ENCODE data around the gene NECTIN2. TPM values are rescaled to one million over a fixed set of nuclear protein-coding genes. Genes with fewer than 3 reads are reported as not detected.
"Not testable (repeated sequence)": the region's sequence is repeated elsewhere in the genome, so short reads cannot be mapped to it uniquely, and the experiment has no call there.

The NECTIN2 gene
- total and polyA plus RNA-seq, 10 donors, result 14.3 to 136 (median 98.6) TPM

DNA sequence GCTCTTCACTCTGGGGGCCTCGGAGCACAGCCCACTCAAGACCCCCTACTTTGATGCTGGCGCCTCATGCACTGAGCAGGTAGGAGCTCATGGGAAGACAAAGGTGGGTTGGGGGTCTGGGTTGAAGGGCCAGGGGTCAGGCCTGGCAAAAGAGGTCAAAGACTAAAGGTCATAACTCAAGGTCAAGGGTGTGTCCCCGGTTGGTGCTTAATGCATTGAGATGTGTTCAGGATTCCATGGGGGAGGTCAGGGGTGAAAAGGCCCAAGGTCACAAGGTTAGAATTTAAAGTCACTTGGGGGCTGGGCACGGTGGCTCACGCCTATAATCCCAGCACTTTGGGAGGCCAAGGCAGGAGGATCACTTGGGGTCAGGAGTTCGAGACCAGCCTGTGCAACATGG is 40.0 kb downstream of the NECTIN2 start:
- TF ChIP-seq POLR2A (IDR thresholded peaks at IDR 0.05) (no peak), POLR2AphosphoS5 (IDR thresholded peaks at IDR 0.05) (no peak)
- TF ChIP-seq, protein P1, sequence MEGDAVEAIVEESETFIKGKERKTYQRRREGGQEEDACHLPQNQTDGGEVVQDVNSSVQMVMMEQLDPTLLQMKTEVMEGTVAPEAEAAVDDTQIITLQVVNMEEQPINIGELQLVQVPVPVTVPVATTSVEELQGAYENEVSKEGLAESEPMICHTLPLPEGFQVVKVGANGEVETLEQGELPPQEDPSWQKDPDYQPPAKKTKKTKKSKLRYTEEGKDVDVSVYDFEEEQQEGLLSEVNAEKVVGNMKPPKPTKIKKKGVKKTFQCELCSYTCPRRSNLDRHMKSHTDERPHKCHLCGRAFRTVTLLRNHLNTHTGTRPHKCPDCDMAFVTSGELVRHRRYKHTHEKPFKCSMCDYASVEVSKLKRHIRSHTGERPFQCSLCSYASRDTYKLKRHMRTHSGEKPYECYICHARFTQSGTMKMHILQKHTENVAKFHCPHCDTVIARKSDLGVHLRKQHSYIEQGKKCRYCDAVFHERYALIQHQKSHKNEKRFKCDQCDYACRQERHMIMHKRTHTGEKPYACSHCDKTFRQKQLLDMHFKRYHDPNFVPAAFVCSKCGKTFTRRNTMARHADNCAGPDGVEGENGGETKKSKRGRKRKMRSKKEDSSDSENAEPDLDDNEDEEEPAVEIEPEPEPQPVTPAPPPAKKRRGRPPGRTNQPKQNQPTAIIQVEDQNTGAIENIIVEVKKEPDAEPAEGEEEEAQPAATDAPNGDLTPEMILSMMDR (IDR thresholded peaks at IDR 0.05 in 8 of 11, conservative IDR thresholded peaks at IDR 0.05 in 3 of 11), result no peak
- WGBS, 5 donors, result 84 to 96% (median 89%) methylated on average over 6 of the region's 6 CpGs
- no peaks in the 10 kb centered on the region for H3K9me3 ChIP-seq
- intact Hi-C loops (cut with DNase I; ENCODE audit: low total_unique reads), result no loop called here
- peaks cover 0 to 68% (median 21%) of the 10 kb centered on the region in 6 donors for H3K36me3 ChIP-seq
- H3K4me3 ChIP-seq, result no peak overlapping the region
- DNase-seq, result no peak
- H3K27me3 ChIP-seq (replicated peaks in 1 of 7), result no peaks in the 10 kb centered on the region
- H3K27ac ChIP-seq, result no peak overlapping the region
- H3K4me1 ChIP-seq, result peaks cover 7 to 13% (median 10%) of the 10 kb centered on the region in 6 donors

DNA sequence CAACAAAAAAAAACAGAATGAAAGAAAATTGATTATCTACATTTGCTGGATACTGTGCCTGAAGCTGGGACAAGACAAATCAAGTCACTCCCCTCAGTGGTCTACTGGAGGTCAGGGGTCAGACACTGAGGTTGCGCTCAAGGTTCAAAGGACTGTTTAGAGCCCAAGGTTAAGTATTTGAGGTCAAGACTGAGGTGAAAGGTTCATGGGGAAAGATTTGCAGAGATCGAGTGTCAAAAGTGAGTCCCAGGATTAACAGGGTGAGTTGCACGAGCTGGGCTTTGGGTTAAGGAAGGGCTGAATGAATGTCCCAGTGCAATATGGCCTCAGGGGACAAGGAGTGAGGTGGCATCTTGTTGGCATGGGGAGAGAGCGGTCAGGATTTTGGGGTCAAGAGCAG is 41.6 kb downstream of the NECTIN2 start:
- Histone ChIP-seq H3K36me3 (peaks cover 0 to 71% (median 21%) of the 10 kb centered on the region in 6 donors), H3K9me3 (no peaks in the 10 kb centered on the region), H3K27ac (no peak overlapping the region), H3K4me3 (no peak overlapping the region), H3K27me3 (replicated peaks in 1 of 7) (no peaks in the 10 kb centered on the region), H3K4me1 (peaks cover 17 to 26% (median 22%) of the 10 kb centered on the region in 6 donors)
- TF ChIP-seq POLR2AphosphoS5 (IDR thresholded peaks at IDR 0.05) (no peak), POLR2A (IDR thresholded peaks at IDR 0.05) (no peak)
- TF ChIP-seq, protein P1 (IDR thresholded peaks at IDR 0.05 in 8 of 11, conservative IDR thresholded peaks at IDR 0.05 in 3 of 11), result no peak
- intact Hi-C loops (cut with DNase I; ENCODE audit: low total_unique reads), result no loop called here
- WGBS, 5 donors, result 83 to 94% (median 89%) methylated on average over 4 of the region's 4 CpGs
- DNase-seq, result no peak

DNA sequence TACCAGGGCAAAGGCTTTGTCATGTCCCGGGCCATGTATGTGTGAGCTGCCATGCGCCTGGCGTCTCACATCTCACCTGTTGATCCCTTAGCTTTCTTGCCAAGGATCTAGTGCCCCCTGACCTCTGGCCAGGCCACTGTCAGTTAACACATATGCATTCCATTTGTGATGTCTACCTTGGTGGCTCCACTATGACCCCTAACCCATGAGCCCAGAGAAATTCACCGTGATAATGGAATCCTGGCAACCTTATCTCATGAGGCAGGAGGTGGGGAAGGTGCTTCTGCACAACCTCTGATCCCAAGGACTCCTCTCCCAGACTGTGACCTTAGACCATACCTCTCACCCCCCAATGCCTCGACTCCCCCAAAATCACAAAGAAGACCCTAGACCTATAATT is 42.2 kb downstream of the NECTIN2 start:
- H3K27ac ChIP-seq; DNase-seq; H3K9me3 ChIP-seq; intact Hi-C loops (cut with DNase I; ENCODE audit: low total_unique reads); H3K4me3 ChIP-seq; H3K27me3 ChIP-seq (replicated peaks in 1 of 7): not testable (repeated sequence)
- peaks cover 0 to 71% (median 27%) of the 10 kb centered on the region in 6 donors for H3K36me3 ChIP-seq
- peaks cover 20 to 33% (median 25%) of the 10 kb centered on the region in 6 donors for H3K4me1 ChIP-seq
- whole genome bisulfite sequencing, 5 donors, result 87 to 95% (median 94%) methylated on average over 4 to 5 of the region's 5 CpGs

DNA sequence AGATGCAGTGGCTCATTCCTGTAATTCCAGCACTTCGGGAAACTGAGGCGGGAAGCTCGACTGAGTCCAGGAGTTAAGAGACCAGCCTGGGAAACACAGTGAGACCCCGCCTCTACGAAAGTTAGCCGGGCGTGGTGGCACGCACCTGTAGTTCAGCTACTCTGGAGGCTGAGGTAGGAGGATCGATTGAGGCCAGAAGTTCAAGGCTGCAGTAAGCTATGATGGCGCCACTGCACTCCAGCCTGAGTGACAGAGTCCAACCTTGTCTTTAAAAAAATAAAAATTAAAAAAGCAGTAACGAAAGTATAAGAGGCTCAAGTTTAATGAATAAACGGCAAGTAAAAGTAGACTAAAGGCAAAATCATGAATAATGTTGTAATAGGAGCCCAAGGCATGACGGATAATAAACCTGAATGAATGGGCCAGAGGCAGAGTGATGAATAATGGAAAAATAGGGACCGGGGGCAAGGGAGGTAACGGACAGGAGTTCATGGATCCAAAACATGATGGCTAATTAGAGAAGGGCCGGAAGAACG is 43.8 kb downstream of the NECTIN2 start:
- no peaks in the 10 kb centered on the region for H3K9me3 ChIP-seq
- no peak for TF ChIP-seq POLR2AphosphoS5 (IDR thresholded peaks at IDR 0.05)
- TF ChIP-seq, protein P1 (IDR thresholded peaks at IDR 0.05 in 8 of 11, conservative IDR thresholded peaks at IDR 0.05 in 3 of 11), result no peak
- TF ChIP-seq POLR2A (IDR thresholded peaks at IDR 0.05), result no peak
- WGBS, 5 donors, result 57 to 62% (median 58%) methylated on average over 17 of the region's 17 CpGs
- peak overlapping the region; percentile 39 to 100 (median 73) for H3K4me3 ChIP-seq
- H3K27me3 ChIP-seq (replicated peaks in 1 of 7), result no peaks in the 10 kb centered on the region
- DNase-seq, result no peak
- H3K4me1 ChIP-seq, result peaks cover 20 to 35% (median 25%) of the 10 kb centered on the region in 6 donors
- H3K27ac ChIP-seq, result peak overlapping the region; percentile 76 to 98 (median 96)
- intact Hi-C loops (cut with DNase I; ENCODE audit: low total_unique reads), result loop anchor here (10.0 kb wide), 1 partner anchor 155 kb away; no protein-coding TSS in a partner anchor
- peaks cover 0 to 71% (median 42%) of the 10 kb centered on the region in 6 donors for H3K36me3 ChIP-seq

All from spleen (tissue), 11 donors.